HG03064 (cell line): ENCODE data around the gene PROX1.
"Not testable (repeated sequence)": the region's sequence is repeated elsewhere in the genome, so short reads cannot be mapped to it uniquely, and the experiment has no call there.

Source experiments
- ATAC-seq: cut with Tn5 transposase; IDR thresholded peaks from one replicate; pipeline ENCODE4 v1.9.1; 2021; ENCODE audit warnings: low read depth; ENCODE audit not compliant: unreplicated experiment

The PROX1 gene

GRCh38 chr1:214066936-214067335 is 79.2 kb downstream of the PROX1 start:
- ATAC-seq = no peak

- ATAC-seq = no peak
Observed at GRCh38 chr1:214067397-214067796, 79.6 kb downstream of the PROX1 start.

GRCh38 chr1:214067853-214068703 is 80.3 kb downstream of the PROX1 start:
- ATAC-seq = no peak

GRCh38 chr1:214068979-214069378 is 81.2 kb downstream of the PROX1 start:
- no peak for ATAC-seq

- no peak for ATAC-seq
Observed at GRCh38 chr1:214071469-214071868, 83.7 kb downstream of the PROX1 start.

GRCh38 chr1:214072426-214073157 is 84.8 kb downstream of the PROX1 start:
- ATAC-seq = no peak

- no peak for ATAC-seq
Observed at GRCh38 chr1:214074477-214074876, 86.7 kb downstream of the PROX1 start.

- ATAC-seq = no peak
Observed at GRCh38 chr1:214075305-214075998, 87.7 kb downstream of the PROX1 start.

GRCh38 chr1:214075999-214076707 is 88.4 kb downstream of the PROX1 start:
- ATAC-seq = no peak

- ATAC-seq = no peak
Observed at GRCh38 chr1:214076708-214077065, 88.9 kb downstream of the PROX1 start.

GRCh38 chr1:214078950-214079349 is 91.2 kb downstream of the PROX1 start:
- ATAC-seq = no peak

GRCh38 chr1:214085325-214085724 is 97.6 kb downstream of the PROX1 start:
- no peak for ATAC-seq

GRCh38 chr1:214086945-214087344 is 99.2 kb downstream of the PROX1 start:
- no peak for ATAC-seq

GRCh38 chr1:214089003-214089402 is 101.2 kb downstream of the PROX1 start:
- ATAC-seq = not testable (repeated sequence)
